SK-N-SH (cell line): ENCODE results near the gene MDM1. TPM values are rescaled to one million over a fixed set of nuclear protein-coding genes. Genes with fewer than 3 reads are reported as not detected.

Experiments used
- CTCF ChIA-PET: fragments of 300-600, 350-600 bp; formaldehyde crosslinking; extraction: SDS; loops from one replicate; lab custom pipeline; 2021; lab: Yijun Ruan, JAX
- POLR2A ChIA-PET: fragments of 350-600 bp; sonication (Branson Sonifier 250); formaldehyde crosslinking; extraction: SDS; loops from one replicate; lab custom pipeline; 2020; ENCODE audit warnings: antibody characterized with exemption, inconsistent platforms; lab: Yijun Ruan, JAX
- DNase-seq: peaks from one replicate; pipeline ENCODE4 v3.0.0; 2012
- H2AFZ ChIP-seq: fragments of 200-600 bp; sonication (generic); 2 replicates; pipeline ENCODE4 v1.8.1; 2016; ENCODE audit warnings: antibody characterized with exemption, mild to moderate bottlenecking, low read depth
- H3F3A ChIP-seq: fragments of 200-600 bp; sonication (generic); replicated peaks from 2 replicates; pipeline ENCODE3; 2016; ENCODE audit warnings: antibody characterized with exemption, mild to moderate bottlenecking; ENCODE audit not compliant: insufficient read depth
- H3K27ac ChIP-seq, 2 experiments: fragments of 200-500 bp in 1 of 2; fragments of 200-600 bp in 1 of 2; sonication (Bioruptor generic) in 1 of 2; sonication (generic), shearing (Covaris generic) in 1 of 2; 2 replicates each; pipeline versions ENCODE4 v1.5.1 to v1.6.1; 2014 to 2016; ENCODE audit warnings: low read depth in 2 of 2, inconsistent platforms in 1 of 2, low read length in 1 of 2, mild to moderate bottlenecking in 1 of 2, mixed read lengths in 1 of 2
- H3K27me3 ChIP-seq: fragments of 200-600 bp; sonication (generic), shearing (Covaris generic); 2 replicates; pipeline ENCODE4 v1.6.1; 2016; ENCODE audit warnings: mixed run types; ENCODE audit not compliant: insufficient read depth
- H3K36me3 ChIP-seq, 2 experiments: fragments of 200-500 bp in 1 of 2; fragments of 200-600 bp in 1 of 2; sonication (Bioruptor generic) in 1 of 2; sonication (generic) in 1 of 2; replicated peaks in 1 of 2; 2 replicates each; pipeline versions ENCODE3 to v1.5.1; 2014 to 2016; ENCODE audit warnings: low read length in 1 of 2, mild to moderate bottlenecking in 1 of 2; ENCODE audit not compliant: insufficient read depth in 2 of 2, control insufficient read depth in 1 of 2
- H3K4me1 ChIP-seq, 2 experiments: fragments of 200-500 bp in 1 of 2; fragments of 200-600 bp in 1 of 2; sonication (Bioruptor generic) in 1 of 2; sonication (generic), shearing (Covaris generic) in 1 of 2; 2 replicates each; pipeline versions ENCODE4 v1.5.1 to v1.6.1; 2014 to 2016; ENCODE audit warnings: low read depth in 1 of 2, low read length in 1 of 2, mixed run types in 1 of 2; ENCODE audit not compliant: insufficient read depth in 2 of 2, control insufficient read depth in 1 of 2
- H3K4me2 ChIP-seq: fragments of 200-600 bp; sonication (generic), shearing (Covaris generic); 2 replicates; pipeline ENCODE4 v1.6.1; 2017; ENCODE audit warnings: mixed run types
- H3K4me3 ChIP-seq, 2 experiments: fragments of 200-500 bp in 1 of 2; fragments of 200-600 bp in 1 of 2; sonication (Bioruptor generic) in 1 of 2; sonication (generic), shearing (Covaris generic) in 1 of 2; 2 replicates each; pipeline versions ENCODE4 v1.5.1 to v1.8.1; 2014 to 2016; ENCODE audit warnings: low read depth in 2 of 2, inconsistent platforms in 1 of 2, low read length in 1 of 2, mild to moderate bottlenecking in 1 of 2, mixed read lengths in 1 of 2, moderate library complexity in 1 of 2
- H3K79me2 ChIP-seq: fragments of 200-600 bp; sonication (generic); 2 replicates; pipeline ENCODE4 v1.8.1; 2017; ENCODE audit warnings: mild to moderate bottlenecking; ENCODE audit not compliant: insufficient read depth
- H3K9ac ChIP-seq: fragments of 200-600 bp; sonication (generic); 2 replicates; pipeline ENCODE4 v1.6.1; 2017; ENCODE audit warnings: mixed run types
- H3K9me2 ChIP-seq: fragments of 200-600 bp; sonication (generic); 2 replicates; pipeline ENCODE4 v1.6.1; 2017; ENCODE audit warnings: mixed run types
- H3K9me3 ChIP-seq: fragments of 200-600 bp; sonication (generic); 2 replicates; pipeline ENCODE4 v1.6.1; 2017; ENCODE audit warnings: mixed run types, mild to moderate bottlenecking, moderate library complexity
- H4K20me1 ChIP-seq: fragments of 200-600 bp; sonication (generic); 2 replicates; pipeline ENCODE4 v1.6.1; 2017; ENCODE audit warnings: mild to moderate bottlenecking, mixed run types; ENCODE audit not compliant: insufficient read depth
- CHD2 ChIP-seq: fragments of 150-350 bp; IDR thresholded peaks from 2 replicates; pipeline ENCODE4 v1.6.1; 2018; ENCODE audit warnings: low read length; ENCODE audit not compliant: partially characterized antibody
- EP300 ChIP-seq, 2 experiments: IDR thresholded peaks; 2 replicates each; pipeline versions ENCODE4 v1.4.0 to v1.6.1; 2012; ENCODE audit warnings: borderline replicate concordance in 1 of 2, low read depth in 1 of 2, low read length in 1 of 2
- EZH2phosphoT487 ChIP-seq: fragments of 200-600 bp; sonication (generic); IDR thresholded peaks from 2 replicates; pipeline ENCODE4 v1.6.1; 2017; ENCODE audit warnings: low read depth, mixed run types, mild to moderate bottlenecking, antibody characterized with exemption, moderate library complexity, borderline replicate concordance
- FOXJ3 ChIP-seq: sonication (generic); formaldehyde crosslinking; IDR thresholded peaks from 2 replicates; pipeline ENCODE4 v1.5.1; 2020; ENCODE audit warnings: mild to moderate bottlenecking, missing genetic modification reagents
- GABPA ChIP-seq: IDR thresholded peaks from 2 replicates; pipeline ENCODE4 v1.4.0; 2012; ENCODE audit warnings: low read depth, mild to moderate bottlenecking
- GATA2 ChIP-seq: sonication (generic); formaldehyde crosslinking; IDR thresholded peaks from 2 replicates; pipeline ENCODE4 v1.5.0; 2020; ENCODE audit warnings: mild to moderate bottlenecking, missing genetic modification reagents
- JUND ChIP-seq: IDR thresholded peaks from 2 replicates; pipeline ENCODE4 v1.4.0; 2012
- MEF2A ChIP-seq: IDR thresholded peaks from 2 replicates; pipeline ENCODE4 v1.4.0; 2012; ENCODE audit warnings: low read depth, borderline replicate concordance
- MXI1 ChIP-seq: IDR thresholded peaks from 2 replicates; pipeline ENCODE4 v1.6.1; 2012; ENCODE audit warnings: mild to moderate bottlenecking, low read depth, low read length, improper control_type of control experiment
- NFIC ChIP-seq: IDR thresholded peaks from 2 replicates; pipeline ENCODE4 v1.4.0; 2012; ENCODE audit warnings: borderline replicate concordance
- RCOR1 ChIP-seq: fragments of 150-350 bp; IDR thresholded peaks from 2 replicates; pipeline ENCODE4 v1.6.1; 2017; ENCODE audit warnings: antibody characterized with exemption, low read length
- RFX5 ChIP-seq: IDR thresholded peaks from 2 replicates; pipeline ENCODE4 v1.6.1; 2012; ENCODE audit warnings: mild to moderate bottlenecking, improper control_type of control experiment, low read length
- SMC3 ChIP-seq: IDR thresholded peaks from 2 replicates; pipeline ENCODE4 v1.6.1; 2012; ENCODE audit warnings: low read depth, low read length, improper control_type of control experiment
- TEAD4 ChIP-seq: IDR thresholded peaks from 2 replicates; pipeline ENCODE4 v1.4.0; 2012; ENCODE audit warnings: mild to moderate bottlenecking, borderline replicate concordance; ENCODE audit not compliant: insufficient read depth
- USF1 ChIP-seq: IDR thresholded peaks from 2 replicates; pipeline ENCODE4 v1.4.0; 2012; ENCODE audit warnings: low read depth, borderline replicate concordance
- YY1 ChIP-seq: IDR thresholded peaks from 2 replicates; pipeline ENCODE4 v1.4.0; 2012; ENCODE audit warnings: low read depth, mild to moderate bottlenecking
- ZBTB33 ChIP-seq: IDR thresholded peaks from 2 replicates; pipeline ENCODE4 v1.4.0; 2012; ENCODE audit warnings: low read depth, borderline replicate concordance
- WGBS: methylation state at CpG from one replicate; pipeline ENCODE4 v1.1.6; 2017; ENCODE audit warnings: low lambda C conversion rate; 5-methylcytosine and 5-hydroxymethylcytosine counted together
- polyA plus RNA-seq, 3 experiments: library from polyadenylated mRNA; depleted of rRNA; stranded (reverse); fragments of >200 nt; gene quantifications; 2 replicates each; pipeline ENCODE4 v1.2.3, GENCODE V29; 2012
- TF ChIP-seq, protein P1 (sequence below): IDR thresholded peaks from 2 replicates; pipeline ENCODE4 v1.6.1; 2012; ENCODE audit warnings: mild to moderate bottlenecking, low read depth, low read length, moderate library complexity
- TF ChIP-seq, protein P2 (sequence below): fragments of 200-600 bp; sonication (generic); IDR thresholded peaks from 2 replicates; pipeline ENCODE4 v1.6.1; 2017; ENCODE audit warnings: antibody characterized with exemption, mild to moderate bottlenecking, moderate library complexity

The MDM1 gene
- polyA plus RNA-seq, 1 of the 3 experiments (the other 2 are of a cell fraction): 7.4 TPM

GRCh38 chr12:68332728-68333630 lies 817 bp upstream of the MDM1 start:
- 46% methylated on average over 18 of the region's 18 CpGs for WGBS

More at GRCh38 chr12:68332728-68333630, 817 bp upstream of the MDM1 start:
- Histone ChIP-seq H3F3A (no peaks in the 10 kb centered on the region), H3K4me1 (peaks cover 7 to 21% of the 10 kb centered on the region in 2 experiments; a peak in 2 of 4 replicates), H3K79me2 (peaks cover 9% of the 10 kb centered on the region), H3K4me2 (peak overlapping the region; percentile 81), H3K36me3 (peaks cover 11 to 12% of the 10 kb centered on the region in 2 experiments), H3K27ac (peak overlapping the region; percentile 26 to 72; a peak in 2 of 4 replicates), H3K9me3 (no peaks in the 10 kb centered on the region), H3K9me2 (no peaks in the 10 kb centered on the region), H3K27me3 (no peaks in the 10 kb centered on the region), H3K9ac (peak overlapping the region; percentile 53; the same call in 1 of the 2 replicates), H3K4me3 (peak overlapping the region; percentile 80 to 91), H4K20me1 (no peaks in the 10 kb centered on the region), H2AFZ (peak overlapping the region; percentile 99)
- CTCF ChIA-PET: interaction anchor here (0.6 to 2.3 kb wide), 4 partner anchors 14 to 356 kb away, joined by 3 to 11 read pairs (median 3); no protein-coding TSS in a partner anchor
- POLR2A ChIA-PET: no interaction called here
- TF ChIP-seq JUND (no peak), TEAD4 (no peak), RFX5 (no peak), CHD2 (no peak), RCOR1 (no peak), EZH2phosphoT487 (no peak), GABPA (no peak), ZBTB33 (no peak), NFIC (no peak), USF1 (no peak), GATA2 (CRISPR knock-in tag) (no peak), SMC3 (no peak), FOXJ3 (CRISPR knock-in tag) (no peak), MEF2A (no peak), YY1 (no peak), MXI1 (no peak), EP300 (IDR thresholded peaks at IDR 0.05; ENCODE audit: borderline replicate concordance in 1 of 2, low read depth in 1 of 2, low read length in 1 of 2) (no peak)
- TF ChIP-seq, protein P1, sequence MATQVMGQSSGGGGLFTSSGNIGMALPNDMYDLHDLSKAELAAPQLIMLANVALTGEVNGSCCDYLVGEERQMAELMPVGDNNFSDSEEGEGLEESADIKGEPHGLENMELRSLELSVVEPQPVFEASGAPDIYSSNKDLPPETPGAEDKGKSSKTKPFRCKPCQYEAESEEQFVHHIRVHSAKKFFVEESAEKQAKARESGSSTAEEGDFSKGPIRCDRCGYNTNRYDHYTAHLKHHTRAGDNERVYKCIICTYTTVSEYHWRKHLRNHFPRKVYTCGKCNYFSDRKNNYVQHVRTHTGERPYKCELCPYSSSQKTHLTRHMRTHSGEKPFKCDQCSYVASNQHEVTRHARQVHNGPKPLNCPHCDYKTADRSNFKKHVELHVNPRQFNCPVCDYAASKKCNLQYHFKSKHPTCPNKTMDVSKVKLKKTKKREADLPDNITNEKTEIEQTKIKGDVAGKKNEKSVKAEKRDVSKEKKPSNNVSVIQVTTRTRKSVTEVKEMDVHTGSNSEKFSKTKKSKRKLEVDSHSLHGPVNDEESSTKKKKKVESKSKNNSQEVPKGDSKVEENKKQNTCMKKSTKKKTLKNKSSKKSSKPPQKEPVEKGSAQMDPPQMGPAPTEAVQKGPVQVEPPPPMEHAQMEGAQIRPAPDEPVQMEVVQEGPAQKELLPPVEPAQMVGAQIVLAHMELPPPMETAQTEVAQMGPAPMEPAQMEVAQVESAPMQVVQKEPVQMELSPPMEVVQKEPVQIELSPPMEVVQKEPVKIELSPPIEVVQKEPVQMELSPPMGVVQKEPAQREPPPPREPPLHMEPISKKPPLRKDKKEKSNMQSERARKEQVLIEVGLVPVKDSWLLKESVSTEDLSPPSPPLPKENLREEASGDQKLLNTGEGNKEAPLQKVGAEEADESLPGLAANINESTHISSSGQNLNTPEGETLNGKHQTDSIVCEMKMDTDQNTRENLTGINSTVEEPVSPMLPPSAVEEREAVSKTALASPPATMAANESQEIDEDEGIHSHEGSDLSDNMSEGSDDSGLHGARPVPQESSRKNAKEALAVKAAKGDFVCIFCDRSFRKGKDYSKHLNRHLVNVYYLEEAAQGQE: no peak
- TF ChIP-seq, protein P2, sequence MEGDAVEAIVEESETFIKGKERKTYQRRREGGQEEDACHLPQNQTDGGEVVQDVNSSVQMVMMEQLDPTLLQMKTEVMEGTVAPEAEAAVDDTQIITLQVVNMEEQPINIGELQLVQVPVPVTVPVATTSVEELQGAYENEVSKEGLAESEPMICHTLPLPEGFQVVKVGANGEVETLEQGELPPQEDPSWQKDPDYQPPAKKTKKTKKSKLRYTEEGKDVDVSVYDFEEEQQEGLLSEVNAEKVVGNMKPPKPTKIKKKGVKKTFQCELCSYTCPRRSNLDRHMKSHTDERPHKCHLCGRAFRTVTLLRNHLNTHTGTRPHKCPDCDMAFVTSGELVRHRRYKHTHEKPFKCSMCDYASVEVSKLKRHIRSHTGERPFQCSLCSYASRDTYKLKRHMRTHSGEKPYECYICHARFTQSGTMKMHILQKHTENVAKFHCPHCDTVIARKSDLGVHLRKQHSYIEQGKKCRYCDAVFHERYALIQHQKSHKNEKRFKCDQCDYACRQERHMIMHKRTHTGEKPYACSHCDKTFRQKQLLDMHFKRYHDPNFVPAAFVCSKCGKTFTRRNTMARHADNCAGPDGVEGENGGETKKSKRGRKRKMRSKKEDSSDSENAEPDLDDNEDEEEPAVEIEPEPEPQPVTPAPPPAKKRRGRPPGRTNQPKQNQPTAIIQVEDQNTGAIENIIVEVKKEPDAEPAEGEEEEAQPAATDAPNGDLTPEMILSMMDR: no peak
- no peak for DNase-seq
